Esophagus muscularis mucosa (tissue), 4 donors: ENCODE measurements around the gene ERCC6L2.

ENCODE experiments used
- CTCF ChIP-seq, 3 experiments: fragments of 200-600 bp in 2 of 3; fragments of 450-650 bp in 1 of 3; sonication (generic) in 2 of 3; IDR thresholded peaks; one replicate each; pipeline ENCODE4 v1.5.1; 2017 to 2019; ENCODE audit warnings: antibody characterized with exemption in 3 of 3, mild to moderate bottlenecking in 2 of 3, moderate library complexity in 1 of 3
- EP300 ChIP-seq: sonication (generic); formaldehyde crosslinking; IDR thresholded peaks from one replicate; pipeline ENCODE4 v1.6.1; 2017; ENCODE audit warnings: antibody characterized with exemption
- POLR2A ChIP-seq: fragments of 450-650 bp; IDR thresholded peaks from one replicate; pipeline ENCODE4 v1.6.1; 2017; ENCODE audit warnings: antibody characterized with exemption, moderate library complexity, mild to moderate bottlenecking, low read depth
- POLR2AphosphoS5 ChIP-seq, 2 donors: sonication (generic); formaldehyde crosslinking; IDR thresholded peaks; one replicate each; pipeline ENCODE4 v1.6.1; 2017; ENCODE audit warnings: antibody characterized with exemption in 2 of 2

GRCh38 chr9:96008502-96009222 is 133.2 kb downstream of the ERCC6L2 start:
- TF ChIP-seq POLR2A (no peak), CTCF (IDR thresholded peaks at IDR 0.05) (no peak), POLR2AphosphoS5 (IDR thresholded peaks at IDR 0.05) (no peak), EP300 (no peak)
